Astrocyte (in vitro differentiated cells and primary cell): ENCODE results near the gene CPNE4.

Experiments used
- CTCF ChIP-seq: IDR thresholded peaks from 2 replicates; pipeline ENCODE4 v1.5.1; 2011; ENCODE audit warnings: low read depth, mild to moderate bottlenecking, inconsistent platforms, low read length, moderate library complexity; ENCODE audit not compliant: insufficient read depth
- EZH2 ChIP-seq: IDR thresholded peaks from 2 replicates; pipeline ENCODE4 v1.6.1; 2012; ENCODE audit warnings: mild to moderate bottlenecking, low read length, inconsistent platforms; ENCODE audit not compliant: insufficient read depth

GRCh38 chr3:131636266-131636775, 398.5 kb downstream of the CPNE4 start:
- TF ChIP-seq CTCF = no peak
- TF ChIP-seq EZH2 = no peak
